ENCODE data around the gene ADH4.

GRCh38 chr4:99131378-99131777 is 12.7 kb downstream of the ADH4 start:
- TF ChIP-seq CTCF (conservative IDR thresholded peaks at IDR 0.05; ENCODE audit: low read length) (no peak), EZH2phosphoT487 (IDR thresholded peaks at IDR 0.05; ENCODE audit: borderline replicate concordance, low read depth, low read length) (no peak)
